ES-I3 (cell line): ENCODE results near the gene OR52E6.

Experiments used
- H3K36me3 ChIP-seq: 2 replicates; pipeline ENCODE4 v1.6.1; 2013; ENCODE audit warnings: mild to moderate bottlenecking, low read length, control low read depth, moderate library complexity; ENCODE audit not compliant: insufficient read depth
- H3K4me1 ChIP-seq: 2 replicates; pipeline ENCODE4 v1.6.1; 2013; ENCODE audit warnings: mild to moderate bottlenecking, control low read depth, low read length; ENCODE audit not compliant: insufficient read depth
- H3K9ac ChIP-seq: 2 replicates; pipeline ENCODE4 v1.6.1; 2013; ENCODE audit warnings: low read depth, mild to moderate bottlenecking, low read length, moderate library complexity
- H3K9me3 ChIP-seq: 2 replicates; pipeline ENCODE4 v1.6.1; 2013; ENCODE audit warnings: mild to moderate bottlenecking, low read length, moderate library complexity; ENCODE audit not compliant: control insufficient read depth, insufficient read depth

Gene OR52E6

GRCh38 chr11:5841797-5842196, at the start of gene OR52E6:
Gene OR52E6, minus strand, starts transcription at chr11:5841897. Its CDS starts 0 bp downstream, at chr11:5841897.
- Histone ChIP-seq H3K9me3 (no peaks in the 10 kb centered on the region), H3K4me1 (no peaks in the 10 kb centered on the region), H3K9ac (no peak within 1 kb of the TSS), H3K36me3 (no peaks in the 10 kb centered on the region)

GRCh38 chr11:5891216-5891800, 49.6 kb upstream of the OR52E6 start:
- Histone ChIP-seq H3K9ac (no peak overlapping the region), H3K4me1 (no peaks in the 10 kb centered on the region), H3K9me3 (no peaks in the 10 kb centered on the region), H3K36me3 (no peaks in the 10 kb centered on the region)

GRCh38 chr11:5887661-5888060, 46.0 kb upstream of the OR52E6 start:
- no peak overlapping the region for H3K9ac ChIP-seq
- H3K9me3 ChIP-seq: no peaks in the 10 kb centered on the region
- no peaks in the 10 kb centered on the region for H3K36me3 ChIP-seq
- no peaks in the 10 kb centered on the region for H3K4me1 ChIP-seq

- H3K36me3 ChIP-seq: no peaks in the 10 kb centered on the region
- H3K4me1 ChIP-seq: no peaks in the 10 kb centered on the region
- no peaks in the 10 kb centered on the region for H3K9me3 ChIP-seq
- no peak overlapping the region for H3K9ac ChIP-seq
These were observed 45.5 kb upstream of the OR52E6 start for GRCh38 chr11:5887172-5887571.

GRCh38 chr11:5881756-5882155, 40.1 kb upstream of the OR52E6 start:
- Histone ChIP-seq H3K4me1 (no peaks in the 10 kb centered on the region), H3K36me3 (no peaks in the 10 kb centered on the region), H3K9ac (no peak overlapping the region), H3K9me3 (no peaks in the 10 kb centered on the region)

- Histone ChIP-seq H3K36me3 (no peaks in the 10 kb centered on the region), H3K9me3 (no peaks in the 10 kb centered on the region), H3K4me1 (no peaks in the 10 kb centered on the region), H3K9ac (no peak within 1 kb of the TSS)
These were observed 38.6 kb upstream of the OR52E6 start, which contains the start of gene OR52E4 for GRCh38 chr11:5880329-5880728. Gene OR52E4, plus strand, starts transcription at chr11:5880629. Its CDS starts 3,664 bp downstream, at chr11:5884293.

- Histone ChIP-seq H3K9ac (no peak overlapping the region), H3K9me3 (no peaks in the 10 kb centered on the region), H3K36me3 (no peaks in the 10 kb centered on the region), H3K4me1 (no peaks in the 10 kb centered on the region)
These were observed 36.9 kb upstream of the OR52E6 start for GRCh38 chr11:5878564-5878963.

- Histone ChIP-seq H3K9me3 (0 out of 2 replicates have a peak, but pooled peaks cover 4% of the 10 kb centered on the region), H3K9ac (no peak overlapping the region), H3K4me1 (no peaks in the 10 kb centered on the region), H3K36me3 (no peaks in the 10 kb centered on the region)
These were observed 24.1 kb upstream of the OR52E6 start for GRCh38 chr11:5865826-5866225.

GRCh38 chr11:5857590-5857989, 15.9 kb upstream of the OR52E6 start, which contains the start of gene OR52E8:
Gene OR52E8, minus strand, starts transcription at chr11:5857690. Its CDS starts 0 bp downstream, at chr11:5857690.
- no peak within 1 kb of the TSS for H3K9ac ChIP-seq
- no peaks in the 10 kb centered on the region for H3K9me3 ChIP-seq
- H3K4me1 ChIP-seq: no peaks in the 10 kb centered on the region
- H3K36me3 ChIP-seq: no peaks in the 10 kb centered on the region

- no peaks in the 10 kb centered on the region for H3K4me1 ChIP-seq
- H3K9me3 ChIP-seq: no peaks in the 10 kb centered on the region
- H3K36me3 ChIP-seq: no peaks in the 10 kb centered on the region
- no peak overlapping the region for H3K9ac ChIP-seq
These were observed 9.3 kb upstream of the OR52E6 start for GRCh38 chr11:5851002-5851401.

GRCh38 chr11:5847711-5848110, 6.0 kb upstream of the OR52E6 start:
- Histone ChIP-seq H3K4me1 (no peaks in the 10 kb centered on the region), H3K9me3 (no peaks in the 10 kb centered on the region), H3K36me3 (no peaks in the 10 kb centered on the region), H3K9ac (no peak overlapping the region)

- Histone ChIP-seq H3K9ac (no peak overlapping the region), H3K4me1 (no peaks in the 10 kb centered on the region), H3K9me3 (no peaks in the 10 kb centered on the region), H3K36me3 (no peaks in the 10 kb centered on the region)
These were observed 5.0 kb upstream of the OR52E6 start for GRCh38 chr11:5846701-5847100.

GRCh38 chr11:5837695-5838094, 4.0 kb downstream of the OR52E6 start:
- Histone ChIP-seq H3K4me1 (no peaks in the 10 kb centered on the region), H3K9me3 (no peaks in the 10 kb centered on the region), H3K36me3 (no peaks in the 10 kb centered on the region), H3K9ac (no peak overlapping the region)

GRCh38 chr11:5833446-5833845, 8.3 kb downstream of the OR52E6 start:
- H3K9ac ChIP-seq: no peak overlapping the region
- H3K36me3 ChIP-seq: no peaks in the 10 kb centered on the region; the same call in 1 of the 2 replicates
- no peaks in the 10 kb centered on the region for H3K4me1 ChIP-seq
- H3K9me3 ChIP-seq: no peaks in the 10 kb centered on the region

GRCh38 chr11:5831196-5831829, 10.4 kb downstream of the OR52E6 start:
- H3K4me1 ChIP-seq: no peaks in the 10 kb centered on the region
- H3K9ac ChIP-seq: peak overlapping the region; percentile 8; the same call in 1 of the 2 replicates
- H3K9me3 ChIP-seq: no peaks in the 10 kb centered on the region
- no peaks in the 10 kb centered on the region; the same call in 1 of the 2 replicates for H3K36me3 ChIP-seq
